ENCODE measurements around the gene ITGAE.
"Not testable (repeated sequence)": the region's sequence is repeated elsewhere in the genome, so short reads cannot be mapped to it uniquely, and the experiment has no call there.

ITGAE gene

DNA sequence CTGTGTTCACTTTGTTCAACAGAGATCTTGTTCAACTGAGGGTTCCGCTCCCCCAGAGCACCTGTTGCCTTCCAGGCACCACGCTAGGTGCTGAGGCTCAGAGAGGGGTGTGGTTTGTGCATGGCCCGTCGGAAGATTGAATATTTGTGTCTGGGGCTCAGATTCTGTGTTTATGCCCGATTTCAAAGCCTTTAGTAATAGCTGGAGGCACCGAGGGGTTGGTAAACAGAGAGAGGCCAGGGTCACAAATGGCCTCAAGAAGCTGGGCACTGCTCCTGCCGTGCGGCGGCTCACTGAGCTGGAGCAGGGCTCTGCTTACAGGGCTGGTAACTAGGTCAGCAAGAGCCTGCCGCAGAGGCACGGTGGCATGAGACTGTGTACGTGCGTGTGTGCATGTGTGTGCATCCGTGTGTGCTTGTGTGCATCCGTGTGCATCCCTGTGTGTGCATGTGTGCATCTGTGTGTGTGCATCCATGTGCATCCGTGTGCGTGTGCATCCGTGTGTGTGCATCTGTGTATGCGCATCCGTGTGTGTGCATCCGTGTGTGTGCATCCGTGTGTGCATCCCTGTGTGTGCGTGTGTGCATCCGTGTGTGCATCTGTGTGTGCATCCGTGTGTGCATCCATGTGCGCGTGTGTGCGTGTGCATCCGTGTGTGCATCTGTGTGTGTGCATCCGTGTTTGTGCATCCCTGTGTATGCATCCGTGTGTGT is 5.4 kb downstream of the ITGAE start:
- DNase-seq: no peak

DNA sequence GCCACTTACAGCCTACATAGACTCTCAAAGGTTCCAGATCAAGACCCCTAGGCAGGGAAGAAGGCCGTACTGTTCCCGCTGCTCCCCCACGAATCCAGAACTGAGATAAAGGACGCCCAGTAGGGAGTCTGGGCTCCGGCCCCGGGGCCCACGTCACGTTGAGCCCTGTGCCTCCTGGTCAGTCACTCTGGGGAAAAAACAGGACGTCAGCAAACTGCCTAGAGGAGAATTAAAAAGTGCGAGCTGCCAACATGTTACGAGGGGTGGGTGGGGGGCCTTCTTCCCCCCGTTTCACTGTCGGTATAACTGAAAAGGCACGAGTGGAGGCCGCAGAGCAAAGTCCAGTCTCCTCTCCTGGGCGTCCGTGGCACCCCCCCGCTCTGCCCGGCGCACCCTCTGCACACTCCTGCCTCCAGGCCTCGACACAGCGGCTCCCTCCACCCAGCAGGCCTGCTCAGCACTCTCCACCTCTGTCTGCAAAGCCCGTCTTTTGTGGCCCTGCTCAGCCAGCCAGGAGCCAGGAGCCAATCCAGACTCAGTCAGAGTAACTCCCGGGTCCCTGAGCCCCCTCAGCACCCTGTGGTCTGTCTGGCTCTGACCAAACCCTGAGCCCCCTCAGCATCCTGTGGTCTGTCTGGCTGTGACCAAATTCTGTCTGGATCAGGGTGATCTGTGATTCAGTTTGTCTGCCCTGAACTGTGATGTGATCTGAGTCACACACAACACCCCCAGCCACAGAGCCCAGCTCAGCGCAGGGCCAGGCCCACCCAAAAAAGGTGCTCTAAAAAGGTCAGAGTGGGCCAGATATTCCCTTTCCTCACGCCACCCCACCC is 6.2 kb downstream of the ITGAE start:
- no peak for DNase-seq

DNA sequence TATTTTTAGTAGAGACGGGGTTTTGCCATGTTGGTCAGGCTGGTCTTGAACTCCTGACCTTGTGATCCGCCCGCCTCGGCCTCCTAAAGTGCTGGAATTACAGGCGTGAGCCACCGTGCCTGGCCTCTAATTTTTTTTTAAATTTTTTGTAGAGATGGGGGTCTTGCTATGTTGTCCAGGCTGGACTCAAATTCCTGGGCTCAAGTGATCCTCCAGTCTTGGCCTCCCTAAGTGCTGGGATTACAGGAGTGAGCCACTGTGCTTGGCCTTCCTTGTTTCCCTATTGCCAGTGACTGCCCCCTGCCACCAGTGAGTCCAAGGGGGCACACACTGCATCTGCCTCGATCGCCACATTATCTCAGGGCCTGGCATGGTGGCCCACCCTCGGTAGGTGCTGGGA is 6.8 kb downstream of the ITGAE start:
- DNase-seq: not testable (repeated sequence)

DNA sequence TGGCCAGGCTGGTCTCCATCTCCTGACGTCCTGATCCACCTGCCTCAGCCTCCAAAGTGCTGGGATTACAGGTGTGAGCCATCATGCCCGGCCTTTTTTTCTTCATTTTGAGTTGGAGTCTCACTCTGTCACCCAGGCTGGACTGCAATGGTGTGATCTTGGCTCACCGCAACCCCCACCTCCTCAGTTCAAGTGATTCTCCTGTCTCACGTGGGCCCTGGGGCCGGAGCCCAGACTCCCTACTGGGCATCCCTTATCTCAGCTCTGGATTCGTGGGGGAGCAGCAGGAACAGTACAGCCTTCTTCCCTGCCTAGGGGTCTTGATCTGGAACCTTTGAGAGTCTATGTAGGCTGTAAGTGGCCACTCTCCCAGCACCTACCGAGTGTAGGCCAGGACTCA is 7.7 kb downstream of the ITGAE start:
- not testable (repeated sequence) for DNase-seq

DNA sequence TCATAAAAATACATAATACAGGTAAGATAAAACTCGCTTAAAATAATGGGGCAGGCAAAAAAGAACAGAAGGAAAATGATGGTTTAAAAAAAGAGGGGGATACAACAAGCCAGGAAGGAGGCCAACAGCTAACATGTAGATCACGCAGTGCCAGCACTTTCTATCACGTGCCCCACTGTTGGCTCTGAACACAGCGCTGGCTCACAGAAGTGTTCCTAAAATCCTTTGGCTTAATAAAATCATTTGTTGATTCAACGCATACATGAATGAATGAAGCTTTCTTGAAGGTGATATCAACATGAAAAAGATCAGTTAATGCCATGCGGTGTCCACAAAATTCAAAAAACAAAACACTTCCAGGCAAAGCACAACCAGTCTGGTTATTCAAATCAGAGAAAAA is 8.5 kb downstream of the ITGAE start:
- no peak for DNase-seq

DNA sequence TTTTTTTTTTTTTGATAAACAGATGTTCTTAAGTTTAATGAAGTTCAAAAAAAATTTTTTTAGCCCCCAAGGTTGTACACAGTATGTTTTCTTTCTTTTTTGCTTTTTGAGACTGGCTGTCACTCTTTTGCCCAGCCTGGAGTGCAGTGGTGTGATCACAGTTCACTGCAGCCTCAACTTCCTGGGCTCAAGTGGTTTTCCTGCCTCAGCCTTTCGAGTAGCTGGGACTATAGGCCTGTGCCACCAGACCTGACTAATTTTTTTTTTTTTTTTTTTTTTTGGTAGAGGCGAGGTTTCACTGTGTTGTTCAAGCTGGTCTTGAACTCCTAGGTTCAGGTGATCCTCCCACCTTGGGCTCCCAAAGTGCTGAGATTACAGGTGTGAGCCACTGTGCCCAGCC is 12.8 kb downstream of the ITGAE start:
- DNase-seq: no peak

DNA sequence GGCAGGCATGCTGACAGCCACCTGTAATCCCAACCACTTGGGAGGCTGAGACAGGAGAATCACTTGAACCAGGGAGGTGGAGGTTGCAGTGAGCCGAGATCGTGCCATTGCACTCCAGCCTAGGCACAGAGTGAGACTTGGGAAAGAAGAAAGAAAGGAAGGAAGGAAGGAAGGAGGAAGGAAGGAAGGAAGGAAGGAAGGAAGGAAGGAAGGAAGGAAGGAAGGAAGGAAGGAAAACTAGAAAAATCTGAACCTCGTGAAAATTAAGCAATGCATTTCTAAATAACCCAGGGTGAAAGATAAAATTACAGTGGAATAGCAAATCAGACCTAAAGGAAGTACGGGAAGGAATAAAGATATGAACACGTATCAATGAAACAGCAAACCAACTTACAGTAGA is 15.7 kb downstream of the ITGAE start:
- not testable (repeated sequence) for DNase-seq

DNA sequence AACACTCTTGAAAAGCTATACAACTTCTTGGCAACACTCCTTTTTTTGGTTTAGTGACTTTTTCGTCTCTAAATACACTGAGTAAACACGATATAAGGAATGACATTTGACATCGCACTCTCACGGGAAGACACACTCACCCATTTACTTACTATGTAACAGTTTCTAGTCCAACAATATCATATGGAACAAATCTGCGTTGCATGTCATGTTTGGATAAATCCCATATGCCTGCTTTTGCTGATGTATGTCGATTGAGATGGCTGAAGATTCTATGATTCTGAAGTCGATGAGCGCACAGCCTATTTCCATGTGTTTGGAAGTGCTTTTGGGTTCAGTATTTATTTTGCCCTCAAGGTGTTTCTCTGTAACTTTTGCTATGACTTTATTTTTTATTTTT is 18.2 kb downstream of the ITGAE start:
- no peak for DNase-seq

DNA sequence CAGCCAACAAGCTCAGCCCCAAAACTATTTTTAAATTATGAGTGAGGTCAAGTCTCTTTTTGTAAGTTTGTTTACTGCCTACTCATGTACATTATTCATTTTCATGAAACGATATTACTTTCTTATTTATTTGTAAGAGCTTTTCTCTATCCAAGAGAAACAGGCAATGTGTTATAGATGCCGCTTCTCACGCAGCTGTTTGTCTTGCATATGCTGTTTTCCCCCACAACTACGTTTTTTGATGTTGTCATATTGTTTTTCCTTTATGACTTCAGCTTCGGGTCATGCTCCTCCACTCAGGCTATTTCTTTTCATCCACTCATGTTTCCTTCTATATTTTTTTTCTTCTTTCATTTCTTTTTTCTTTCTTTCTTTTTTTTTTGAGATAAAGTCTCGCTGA is 20.0 kb downstream of the ITGAE start:
- no peak for DNase-seq

DNA sequence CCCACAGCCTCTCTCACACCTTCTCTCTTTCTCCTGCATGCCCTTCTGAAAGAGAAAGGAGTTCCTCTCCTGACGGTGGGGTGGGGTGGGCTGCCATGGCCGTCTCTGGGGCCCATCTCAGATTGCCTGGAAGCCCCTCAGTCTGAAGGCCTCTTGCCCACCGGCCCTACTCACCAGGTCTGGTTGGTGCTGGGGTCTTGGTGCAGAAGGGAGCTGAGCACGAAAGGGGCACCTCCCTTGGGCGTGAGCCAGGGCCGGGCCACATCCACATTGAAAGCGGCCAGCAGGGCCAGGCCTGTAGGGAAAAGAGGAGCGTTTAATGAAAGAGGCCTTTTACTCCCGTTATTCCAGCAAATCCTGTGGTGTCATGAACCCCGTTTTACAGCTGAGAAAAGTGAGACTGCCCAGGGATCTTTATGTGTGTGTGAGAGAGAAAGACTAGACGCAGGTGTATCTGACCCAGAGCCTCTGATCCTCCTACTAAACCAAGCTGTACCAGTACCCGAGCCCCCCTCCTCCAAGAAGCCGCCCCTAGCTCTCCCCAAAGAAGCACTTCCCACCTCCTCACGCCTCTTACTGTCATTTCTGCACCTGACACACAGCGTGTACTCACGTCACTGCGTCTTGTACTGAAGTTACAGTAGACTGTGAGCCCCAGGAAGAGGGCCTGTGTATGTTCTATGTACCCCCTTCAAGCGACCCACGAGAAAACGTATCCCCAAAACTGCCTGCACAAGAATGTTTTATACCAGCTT is 23.4 kb downstream of the ITGAE start:
- DNase-seq: no peak

DNA sequence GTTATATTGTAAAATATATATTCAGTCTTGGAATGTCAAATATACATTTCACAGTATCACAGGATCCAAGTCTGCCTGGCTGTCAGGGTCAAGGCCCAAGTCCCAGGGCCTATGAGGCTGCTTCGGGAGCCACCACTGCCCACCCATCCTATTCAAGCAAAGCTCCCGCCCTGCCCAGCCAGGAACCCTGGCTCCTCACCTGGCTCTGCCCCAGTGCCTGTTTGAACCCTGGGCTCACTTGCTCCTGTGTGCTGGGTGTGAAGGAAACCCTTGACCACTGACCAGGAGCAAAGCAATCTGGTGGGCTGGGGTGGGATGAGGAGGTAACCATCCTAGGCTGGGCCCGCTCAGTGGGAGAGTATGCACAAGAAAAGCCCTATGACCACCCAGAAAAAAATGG is 27.0 kb downstream of the ITGAE start:
- no peak for DNase-seq

DNA sequence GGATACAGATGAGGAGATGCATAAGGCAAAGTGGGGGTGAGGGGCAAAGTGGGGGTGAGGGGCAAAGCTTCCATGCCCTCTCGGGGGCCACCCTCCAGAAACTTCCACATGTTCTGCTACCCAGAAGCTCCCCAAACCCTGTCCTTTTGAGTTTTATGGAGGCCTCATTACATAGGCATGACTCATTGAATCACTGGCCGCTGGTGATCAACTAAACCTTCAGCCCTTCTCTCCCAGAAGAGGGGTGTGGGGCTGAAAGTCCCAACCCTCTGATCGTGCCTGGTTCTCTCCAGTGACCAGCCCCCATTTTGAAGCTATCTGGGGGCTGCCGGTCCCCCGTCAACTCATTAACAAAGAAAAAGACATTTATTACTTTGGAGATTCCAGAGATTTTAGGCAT is 27.5 kb downstream of the ITGAE start:
- DNase-seq: no peak

DNA sequence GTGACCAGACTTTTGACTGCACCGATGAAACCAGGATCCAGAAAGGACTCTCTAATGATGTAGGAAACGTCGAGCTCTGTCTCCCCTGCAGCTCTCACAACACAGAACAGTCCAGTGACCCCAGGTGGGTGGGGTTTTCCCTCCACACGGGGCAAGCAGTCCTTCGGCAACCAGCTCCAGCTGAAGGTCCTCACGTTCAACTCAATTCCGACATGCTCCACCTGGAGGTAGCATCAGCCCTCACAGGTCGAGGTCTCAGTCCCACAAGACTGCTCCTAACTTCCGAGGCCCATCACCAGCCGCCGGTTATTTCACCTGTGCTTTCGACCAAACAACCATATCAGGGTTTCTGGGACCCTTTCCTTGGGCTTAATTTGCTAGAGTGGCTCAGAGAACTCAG is 28.2 kb downstream of the ITGAE start:
- DNase-seq: no peak

DNA sequence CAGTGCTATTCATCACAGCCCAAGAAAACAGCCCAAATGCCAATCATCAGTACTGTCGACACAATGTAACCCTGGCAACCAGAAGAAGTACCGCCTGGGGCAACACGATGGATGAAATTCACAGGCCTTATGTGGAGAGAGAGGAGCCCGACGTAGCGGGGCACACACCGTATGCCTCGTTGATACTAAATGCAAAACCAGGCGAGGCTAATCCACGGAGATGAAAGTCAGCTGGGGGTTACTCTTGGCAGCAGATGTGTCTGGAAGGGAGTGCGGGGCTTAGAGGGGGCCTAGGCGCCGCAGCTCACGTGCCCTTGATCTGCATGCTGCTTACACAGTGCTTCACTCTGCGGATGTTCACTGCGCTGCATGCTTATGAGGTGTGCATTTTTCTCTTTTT is 29.8 kb downstream of the ITGAE start:
- no peak for DNase-seq

DNA sequence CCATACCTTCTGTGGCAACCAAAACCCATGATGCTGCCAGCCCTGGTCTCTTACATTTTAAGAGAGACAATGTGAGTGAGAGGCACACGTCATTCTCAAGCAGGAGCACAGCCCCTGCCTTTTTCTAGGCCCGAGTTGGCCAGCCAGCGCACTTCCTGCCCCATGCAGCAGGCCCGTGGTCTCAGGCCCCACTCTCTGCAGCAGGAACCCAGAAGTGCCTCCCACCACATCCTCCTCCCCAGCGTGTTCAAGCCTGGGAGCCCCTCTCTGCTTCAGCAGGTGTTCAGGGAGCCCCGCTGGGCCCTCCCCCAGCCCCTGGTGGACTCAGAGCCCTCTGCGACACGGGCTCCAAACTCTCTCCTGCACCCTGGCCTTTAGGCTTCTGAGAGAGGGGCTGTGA is 30.5 kb downstream of the ITGAE start:
- no peak for DNase-seq

DNA sequence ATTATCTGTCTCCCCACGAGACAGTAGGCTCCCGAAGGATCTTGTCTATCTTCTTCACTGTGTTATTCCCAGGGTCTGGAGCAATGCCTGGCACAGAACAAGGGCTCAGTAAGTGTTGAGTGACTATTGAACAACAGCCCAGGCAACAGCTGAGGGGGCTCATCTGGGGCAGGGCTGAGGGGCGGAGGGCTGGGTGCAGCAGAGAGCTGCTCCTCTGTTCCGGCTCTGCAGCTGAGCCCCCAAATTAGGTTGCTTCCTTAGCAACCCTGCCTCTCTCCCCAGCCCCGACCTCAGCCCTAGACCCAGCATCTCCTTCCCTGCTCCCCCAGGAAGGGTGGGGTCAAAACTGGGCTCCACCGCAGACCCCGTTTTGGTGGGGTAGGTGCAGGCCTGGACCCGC is 32.2 kb downstream of the ITGAE start:
- no peak for DNase-seq

DNA sequence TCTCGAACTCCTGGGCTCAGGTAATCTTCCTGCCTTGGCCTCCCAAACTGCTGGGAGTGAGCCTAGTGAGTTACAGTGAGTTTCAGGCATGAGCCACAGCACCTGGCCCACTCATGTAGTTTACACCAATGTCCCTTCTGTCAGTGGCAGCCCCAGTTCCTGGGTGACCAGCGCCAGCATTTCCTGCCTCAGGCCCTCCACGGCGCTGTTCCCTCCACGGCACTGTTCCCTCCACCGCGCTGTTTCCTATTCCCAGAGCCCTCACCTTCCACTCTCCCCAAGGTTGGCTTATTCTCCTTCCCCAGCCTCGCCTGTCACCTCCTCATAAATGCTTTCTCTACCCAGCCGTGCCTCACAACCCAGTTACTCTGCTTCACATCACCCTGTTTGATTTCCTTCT is 32.6 kb downstream of the ITGAE start:
- DNase-seq: no peak

DNA sequence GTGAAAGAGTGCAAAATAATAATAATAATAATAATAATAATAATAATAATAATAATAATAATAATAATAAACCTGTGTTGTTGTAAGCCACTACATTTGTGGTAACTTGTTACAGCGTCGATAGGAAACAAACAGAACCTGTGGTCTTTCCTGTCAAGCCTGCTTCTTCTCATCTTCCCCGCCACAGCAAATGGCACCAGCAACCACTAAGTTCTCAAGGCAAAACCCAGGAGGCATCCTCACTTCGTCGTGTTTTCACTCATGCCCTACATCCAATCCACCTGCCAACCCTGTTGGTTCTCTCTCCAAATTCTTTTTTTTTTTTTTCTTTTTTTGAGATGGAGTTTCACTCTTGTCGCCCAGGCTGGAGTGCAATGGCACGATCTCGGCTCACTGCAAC is 34.2 kb downstream of the ITGAE start:
- DNase-seq: no peak

DNA sequence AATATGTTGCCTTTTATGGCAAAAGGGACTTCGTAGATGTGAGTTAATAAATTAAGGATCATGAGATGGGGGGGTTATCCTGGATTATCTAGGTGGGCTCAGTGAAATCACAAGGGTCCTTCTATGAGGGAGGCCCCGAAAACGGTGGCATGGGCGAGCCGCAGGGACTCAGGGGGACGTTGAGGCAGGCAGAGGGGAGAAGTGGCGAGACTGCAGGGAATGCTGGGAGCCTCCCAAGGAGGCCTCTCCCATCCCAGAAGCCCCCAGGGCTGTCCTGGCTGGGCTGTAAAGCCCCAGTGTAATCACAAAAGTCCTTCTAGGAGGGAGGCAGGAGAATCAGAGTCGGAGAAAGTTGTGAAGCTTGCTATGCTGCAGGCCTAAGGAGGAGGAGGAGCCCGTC is 35.0 kb downstream of the ITGAE start:
- DNase-seq: no peak

DNA sequence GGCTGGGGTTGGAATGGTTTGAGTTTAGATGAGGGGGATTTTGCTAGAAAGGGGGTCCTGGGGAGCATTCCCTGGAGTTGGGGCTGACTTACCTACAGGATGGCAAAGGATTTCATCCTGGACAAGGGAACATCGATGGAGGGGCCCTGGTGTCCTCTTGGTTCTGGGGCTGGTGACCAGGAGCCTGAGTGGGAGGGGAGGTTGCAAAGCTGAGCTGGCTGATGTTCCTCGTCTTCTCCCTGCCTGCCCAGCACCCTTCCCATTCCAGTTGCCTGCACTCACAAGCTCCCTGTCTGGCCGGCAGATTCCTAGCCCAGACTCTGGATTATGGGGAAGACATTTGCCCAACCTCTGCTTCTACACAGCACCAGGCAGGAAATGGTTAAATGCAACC is 37.2 kb downstream of the ITGAE start:
- no peak for DNase-seq

DNA sequence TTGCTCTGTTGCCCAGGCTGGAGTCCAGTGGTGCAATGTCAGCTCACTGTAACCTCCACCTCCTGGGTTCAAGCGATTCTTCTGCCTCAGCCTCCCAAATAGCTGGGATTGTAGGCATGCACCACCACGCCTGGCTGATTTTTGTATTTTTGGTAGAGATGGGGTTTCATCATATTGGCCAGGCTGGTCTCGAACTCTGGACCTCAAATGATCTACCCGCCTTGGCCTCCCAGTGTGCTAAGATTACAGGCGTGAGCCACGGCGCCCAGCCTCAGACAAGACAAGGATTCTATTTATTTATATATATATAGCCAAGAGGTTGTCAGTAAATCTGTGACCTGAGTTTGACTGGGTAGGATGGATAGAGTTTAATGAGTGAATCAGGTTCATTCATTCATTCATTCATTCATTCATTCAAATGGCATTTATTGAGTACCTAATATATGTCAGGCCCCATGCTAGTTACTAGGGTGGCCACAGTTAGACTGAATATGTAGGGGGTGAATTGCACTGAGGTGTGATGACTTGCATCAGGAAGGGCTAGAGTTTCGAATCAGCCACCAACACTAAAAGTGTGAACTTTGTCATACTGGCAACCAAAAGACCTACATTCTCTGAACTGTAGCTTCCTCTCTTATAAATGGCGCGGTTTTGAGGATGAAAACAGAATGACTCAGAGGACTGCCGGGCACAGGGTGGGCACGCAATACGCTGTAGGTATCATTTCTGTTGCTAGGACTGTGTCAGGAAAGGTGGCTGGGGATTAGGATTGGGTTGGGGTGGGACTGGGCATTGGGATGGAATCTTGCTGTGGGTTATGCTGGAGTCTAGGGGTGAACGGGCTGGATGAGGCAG is 37.8 kb downstream of the ITGAE start:
- no peak for DNase-seq

DNA sequence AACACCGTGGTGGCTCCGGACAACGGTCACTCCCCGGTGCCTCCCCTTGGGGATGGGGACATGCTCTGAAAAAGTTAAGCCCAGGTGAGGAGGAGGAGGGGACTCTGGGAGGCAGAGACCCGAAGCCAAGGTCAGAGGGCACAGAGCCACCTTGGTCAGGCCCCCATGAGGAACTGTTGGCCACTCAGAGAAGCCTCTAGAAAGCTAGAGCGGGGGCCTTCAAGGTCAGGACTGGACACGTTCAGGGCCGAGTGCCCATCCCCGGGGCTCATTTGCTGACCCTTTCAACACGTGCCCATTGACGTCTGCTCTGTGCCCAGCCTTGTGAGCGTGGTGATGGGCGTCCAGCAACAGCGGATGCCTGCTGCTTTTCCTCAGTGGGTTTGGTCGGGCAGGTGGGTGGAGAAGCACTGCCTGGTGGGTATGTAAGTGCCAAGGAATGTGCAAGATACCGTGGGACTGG is 39.0 kb downstream of the ITGAE start:
- no peak for DNase-seq
